GM10248 (cell line): ENCODE results near the gene TSPYL1.
A peak's percentile ranks its signal among the peaks of the same experiment; 100 is the strongest.
"Not testable (repeated sequence)": the region's sequence is repeated elsewhere in the genome, so short reads cannot be mapped to it uniquely, and the experiment has no call there.

Source experiments
- CTCF ChIA-PET: fragments of 300-600 bp; sonication (Branson Sonifier 250); formaldehyde crosslinking; extraction: SDS; loops from one replicate; lab custom pipeline; 2021; ENCODE audit warnings: antibody characterized with exemption; lab: Yijun Ruan, JAX
- POLR2A ChIA-PET: fragments of 350-650 bp; sonication (Branson Sonifier 250); formaldehyde crosslinking; extraction: SDS; loops from one replicate; lab custom pipeline; 2020; ENCODE audit warnings: antibody characterized with exemption; lab: Yijun Ruan, JAX
- DNase-seq: peaks from one replicate; pipeline ENCODE4 v3.0.0; 2012; ENCODE audit errors: extremely low spot score
- CTCF ChIP-seq: IDR thresholded peaks from 2 replicates; pipeline ENCODE4 v1.5.1; 2012; ENCODE audit warnings: mild to moderate bottlenecking, low read depth; ENCODE audit errors: extremely low read depth, missing control alignments, control extremely low read depth

Gene TSPYL1

GRCh38 chr6:116279232-116280160 is at the start of gene TSPYL1:
Gene TSPYL1, minus strand, starts transcription at chr6:116279930. Its CDS starts 100 bp downstream, at chr6:116279830.
- POLR2A ChIA-PET = interaction anchor here (0.9 kb wide), 1 partner anchor 26 kb away, joined by 4 read pairs; no protein-coding TSS in a partner anchor
- DNase-seq = peak; percentile 93
- CTCF ChIA-PET = interaction anchor here (0.9 to 5.8 kb wide), 15 partner anchors 8 to 365 kb away, joined by 3 to 52 read pairs (median 5); partner anchors contain the start of gene TSPYL4
- peak; percentile 21 for TF ChIP-seq CTCF

- CTCF ChIA-PET = interaction anchor here (0.9 to 2.2 kb wide), 4 partner anchors 11 to 23 kb away, joined by 3 to 7 read pairs (median 4); no protein-coding TSS in a partner anchor
- no peak for TF ChIP-seq CTCF
- POLR2A ChIA-PET = no interaction called here
- no peak for DNase-seq
These were observed 49.4 kb upstream of the TSPYL1 start for GRCh38 chr6:116329156-116329555.

GRCh38 chr6:116328528-116328903 is 48.8 kb upstream of the TSPYL1 start:
- no peak for DNase-seq
- no peak for TF ChIP-seq CTCF
- CTCF ChIA-PET = interaction anchor here (1.4 to 2.2 kb wide), 3 partner anchors 12 to 24 kb away, joined by 3 to 7 read pairs (median 4); no protein-coding TSS in a partner anchor
- POLR2A ChIA-PET = no interaction called here

GRCh38 chr6:116327803-116328527 is 48.2 kb upstream of the TSPYL1 start:
- DNase-seq = no peak
- ChIA-PET CTCF (interaction anchor here (2.2 kb wide), 1 partner anchor 12 kb away, joined by 7 read pairs; no protein-coding TSS in a partner anchor), POLR2A (no interaction called here)
- TF ChIP-seq CTCF = no peak

- ChIA-PET CTCF (interaction anchor here (1.9 to 2.2 kb wide), 2 partner anchors 11 to 39 kb away, joined by 4 to 7 read pairs; no protein-coding TSS in a partner anchor), POLR2A (no interaction called here)
- DNase-seq = no peak
- no peak for TF ChIP-seq CTCF
These were observed 47.3 kb upstream of the TSPYL1 start for GRCh38 chr6:116326996-116327395.

- TF ChIP-seq CTCF = no peak
- POLR2A ChIA-PET = no interaction called here
- CTCF ChIA-PET = interaction anchor here (1.0 to 2.1 kb wide), 3 partner anchors 9 to 39 kb away, joined by 3 to 4 read pairs (median 4); no protein-coding TSS in a partner anchor
- DNase-seq = no peak
These were observed 46.5 kb upstream of the TSPYL1 start for GRCh38 chr6:116326181-116326671.

- CTCF ChIA-PET = interaction anchor here (1.0 to 2.1 kb wide), 4 partner anchors 10 to 38 kb away, joined by 3 to 7 read pairs (median 4); no protein-coding TSS in a partner anchor
These were observed 46.0 kb upstream of the TSPYL1 start for GRCh38 chr6:116325634-116326132.

More at GRCh38 chr6:116325634-116326132, 46.0 kb upstream of the TSPYL1 start:
- POLR2A ChIA-PET, DNase-seq: not testable (repeated sequence)
